ENCODE data around the gene PRG3.

Gene PRG3

GRCh38 chr11:57409321-57410100, 28.6 kb upstream of the PRG3 start:
- no peak for TF ChIP-seq CTCF (IDR thresholded peaks at IDR 0.05)
- Histone ChIP-seq H3K4me3 (no peak overlapping the region), H3K27ac (no peak overlapping the region)
- no peak for DNase-seq (ENCODE audit: low spot score)

GRCh38 chr11:57408771-57409170, 27.8 kb upstream of the PRG3 start:
- no peak for DNase-seq (ENCODE audit: low spot score)
- TF ChIP-seq CTCF (IDR thresholded peaks at IDR 0.05): no peak
- Histone ChIP-seq H3K27ac (no peak overlapping the region), H3K4me3 (no peak overlapping the region)

GRCh38 chr11:57407941-57408475, 27.1 kb upstream of the PRG3 start:
- TF ChIP-seq CTCF (IDR thresholded peaks at IDR 0.05): no peak
- no peak overlapping the region for H3K4me3 ChIP-seq
- no peak for DNase-seq (ENCODE audit: low spot score)
- H3K27ac ChIP-seq: peak overlapping the region in 1 of 2 donors; percentile 35

GRCh38 chr11:57407010-57407920, 26.3 kb upstream of the PRG3 start:
- no peak overlapping the region for H3K4me3 ChIP-seq
- no peak for DNase-seq (ENCODE audit: low spot score)
- peak overlapping the region in 1 of 2 donors; percentile 35 for H3K27ac ChIP-seq
- no peak for TF ChIP-seq CTCF (IDR thresholded peaks at IDR 0.05)

- DNase-seq (ENCODE audit: low spot score): no peak
- no peak for TF ChIP-seq CTCF (IDR thresholded peaks at IDR 0.05)
Observed at GRCh38 chr11:57406337-57406904, 25.5 kb upstream of the PRG3 start.

GRCh38 chr11:57405271-57405860, 24.4 kb upstream of the PRG3 start:
- H3K27ac ChIP-seq: peak overlapping the region in 1 of 2 donors; percentile 35
- TF ChIP-seq CTCF (IDR thresholded peaks at IDR 0.05): no peak
- no peak for DNase-seq (ENCODE audit: low spot score)
- no peak overlapping the region for H3K4me3 ChIP-seq

More at GRCh38 chr11:57406337-57406904, 25.5 kb upstream of the PRG3 start:
- Histone ChIP-seq H3K27ac (peak overlapping the region in 1 of 2 donors; percentile 35), H3K4me3 (no peak overlapping the region)
